Cardiac fibroblast (primary cell): ENCODE results near the gene WDR43.
A peak's percentile ranks its signal among the peaks of the same experiment; 100 is the strongest.

Experiments used
- DNase-seq, 2 donors: peaks; one replicate each; pipeline versions ENCODE4 v3.0.0 to v3.0.0-alpha.2; 2010; ENCODE audit warnings: low read depth in 2 of 2
- H3K4me3 ChIP-seq, 2 donors: replicated peaks in 1 of 2; 1 replicate in 1 of 2; 2 replicates in 1 of 2; pipeline ENCODE4 v1.5.1; 2011; ENCODE audit warnings: low read depth in 2 of 2, low read length in 2 of 2, mild to moderate bottlenecking in 2 of 2, moderate library complexity in 1 of 2
- TF ChIP-seq, protein P1 (sequence below): IDR thresholded peaks from one replicate; pipeline ENCODE4 v1.5.1; 2011; ENCODE audit warnings: low read depth, mild to moderate bottlenecking, low read length, inconsistent platforms

The WDR43 gene, protein sequence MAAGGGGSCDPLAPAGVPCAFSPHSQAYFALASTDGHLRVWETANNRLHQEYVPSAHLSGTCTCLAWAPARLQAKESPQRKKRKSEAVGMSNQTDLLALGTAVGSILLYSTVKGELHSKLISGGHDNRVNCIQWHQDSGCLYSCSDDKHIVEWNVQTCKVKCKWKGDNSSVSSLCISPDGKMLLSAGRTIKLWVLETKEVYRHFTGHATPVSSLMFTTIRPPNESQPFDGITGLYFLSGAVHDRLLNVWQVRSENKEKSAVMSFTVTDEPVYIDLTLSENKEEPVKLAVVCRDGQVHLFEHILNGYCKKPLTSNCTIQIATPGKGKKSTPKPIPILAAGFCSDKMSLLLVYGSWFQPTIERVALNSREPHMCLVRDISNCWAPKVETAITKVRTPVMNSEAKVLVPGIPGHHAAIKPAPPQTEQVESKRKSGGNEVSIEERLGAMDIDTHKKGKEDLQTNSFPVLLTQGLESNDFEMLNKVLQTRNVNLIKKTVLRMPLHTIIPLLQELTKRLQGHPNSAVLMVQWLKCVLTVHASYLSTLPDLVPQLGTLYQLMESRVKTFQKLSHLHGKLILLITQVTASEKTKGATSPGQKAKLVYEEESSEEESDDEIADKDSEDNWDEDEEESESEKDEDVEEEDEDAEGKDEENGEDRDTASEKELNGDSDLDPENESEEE

DNA sequence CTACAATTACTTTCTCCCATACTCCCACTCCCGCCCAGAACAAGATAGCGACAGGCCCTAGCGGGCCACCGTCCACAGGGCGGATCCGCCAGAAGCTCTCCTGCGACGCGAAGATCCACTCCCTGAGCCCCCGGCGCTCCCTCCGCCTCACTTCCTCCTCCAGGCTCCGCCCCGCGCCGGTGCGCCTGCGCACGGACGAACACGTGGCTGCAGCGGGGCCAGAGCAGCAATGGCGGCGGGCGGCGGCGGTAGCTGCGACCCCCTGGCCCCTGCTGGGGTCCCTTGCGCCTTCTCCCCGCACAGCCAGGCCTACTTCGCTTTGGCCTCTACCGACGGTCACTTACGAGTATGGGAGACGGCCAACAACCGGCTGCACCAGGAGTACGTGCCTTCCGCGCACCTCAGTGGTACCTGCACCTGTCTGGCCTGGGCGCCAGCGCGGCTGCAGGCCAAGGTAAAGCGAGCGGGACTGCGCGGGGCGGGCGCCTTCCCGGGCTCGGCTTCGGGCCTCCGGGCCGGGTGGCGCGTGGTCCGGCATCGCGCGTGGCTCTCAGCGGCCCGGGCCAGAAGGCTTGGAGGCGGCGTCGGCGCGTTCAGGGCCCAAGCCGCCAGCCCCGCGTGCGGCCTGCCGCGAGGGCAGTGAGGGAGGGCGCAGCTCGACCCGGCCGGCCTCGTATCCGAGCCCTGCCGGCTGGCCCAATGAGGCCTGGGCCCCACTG is at the start of gene WDR43:
TSS of gene WDR43 (plus strand) at position 198 of the 719 bp plus-strand sequence. CDS start at position 230, 32 bp downstream.
- TF ChIP-seq, protein P1, sequence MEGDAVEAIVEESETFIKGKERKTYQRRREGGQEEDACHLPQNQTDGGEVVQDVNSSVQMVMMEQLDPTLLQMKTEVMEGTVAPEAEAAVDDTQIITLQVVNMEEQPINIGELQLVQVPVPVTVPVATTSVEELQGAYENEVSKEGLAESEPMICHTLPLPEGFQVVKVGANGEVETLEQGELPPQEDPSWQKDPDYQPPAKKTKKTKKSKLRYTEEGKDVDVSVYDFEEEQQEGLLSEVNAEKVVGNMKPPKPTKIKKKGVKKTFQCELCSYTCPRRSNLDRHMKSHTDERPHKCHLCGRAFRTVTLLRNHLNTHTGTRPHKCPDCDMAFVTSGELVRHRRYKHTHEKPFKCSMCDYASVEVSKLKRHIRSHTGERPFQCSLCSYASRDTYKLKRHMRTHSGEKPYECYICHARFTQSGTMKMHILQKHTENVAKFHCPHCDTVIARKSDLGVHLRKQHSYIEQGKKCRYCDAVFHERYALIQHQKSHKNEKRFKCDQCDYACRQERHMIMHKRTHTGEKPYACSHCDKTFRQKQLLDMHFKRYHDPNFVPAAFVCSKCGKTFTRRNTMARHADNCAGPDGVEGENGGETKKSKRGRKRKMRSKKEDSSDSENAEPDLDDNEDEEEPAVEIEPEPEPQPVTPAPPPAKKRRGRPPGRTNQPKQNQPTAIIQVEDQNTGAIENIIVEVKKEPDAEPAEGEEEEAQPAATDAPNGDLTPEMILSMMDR, result no peak
- DNase-seq, result peak; percentile 99
- peak within 1 kb of the TSS; percentile 97 to 99 for H3K4me3 ChIP-seq

- H3K4me3 ChIP-seq, result no peak overlapping the region
- TF ChIP-seq, protein P1, result no peak
- DNase-seq, result peak in 1 of 2 donors; percentile 13
These were observed 39.3 kb upstream of the WDR43 start for GRCh38 chr2:28855193-28855592.

GRCh38 chr2:28855977-28856376 is 38.5 kb upstream of the WDR43 start:
- DNase-seq, result no peak
- TF ChIP-seq, protein P1, result no peak
- no peak overlapping the region for H3K4me3 ChIP-seq

DNA sequence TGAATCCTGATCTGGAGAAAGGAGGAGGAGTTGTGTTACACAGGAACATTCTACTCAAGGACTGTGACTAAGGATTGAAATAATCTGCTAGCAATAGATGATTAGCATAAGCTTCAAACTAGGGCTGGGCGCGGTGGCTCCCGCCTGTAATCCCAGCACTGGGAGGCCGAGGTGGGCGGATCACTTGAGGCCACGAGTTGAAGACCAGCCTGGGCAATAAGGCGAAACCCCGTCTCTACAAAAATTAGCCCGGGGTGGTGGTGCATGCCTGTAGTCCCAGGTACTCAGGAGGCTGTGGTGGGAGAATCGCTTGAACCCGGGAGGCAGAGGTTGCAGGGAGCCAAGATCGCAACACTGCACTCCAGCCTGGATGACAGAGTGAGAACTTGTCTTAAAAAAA is 25.9 kb upstream of the WDR43 start:
- TF ChIP-seq, protein P1, result no peak
- peak overlapping the region in 1 of 2 donors; percentile 91 for H3K4me3 ChIP-seq
- no peak for DNase-seq

DNA sequence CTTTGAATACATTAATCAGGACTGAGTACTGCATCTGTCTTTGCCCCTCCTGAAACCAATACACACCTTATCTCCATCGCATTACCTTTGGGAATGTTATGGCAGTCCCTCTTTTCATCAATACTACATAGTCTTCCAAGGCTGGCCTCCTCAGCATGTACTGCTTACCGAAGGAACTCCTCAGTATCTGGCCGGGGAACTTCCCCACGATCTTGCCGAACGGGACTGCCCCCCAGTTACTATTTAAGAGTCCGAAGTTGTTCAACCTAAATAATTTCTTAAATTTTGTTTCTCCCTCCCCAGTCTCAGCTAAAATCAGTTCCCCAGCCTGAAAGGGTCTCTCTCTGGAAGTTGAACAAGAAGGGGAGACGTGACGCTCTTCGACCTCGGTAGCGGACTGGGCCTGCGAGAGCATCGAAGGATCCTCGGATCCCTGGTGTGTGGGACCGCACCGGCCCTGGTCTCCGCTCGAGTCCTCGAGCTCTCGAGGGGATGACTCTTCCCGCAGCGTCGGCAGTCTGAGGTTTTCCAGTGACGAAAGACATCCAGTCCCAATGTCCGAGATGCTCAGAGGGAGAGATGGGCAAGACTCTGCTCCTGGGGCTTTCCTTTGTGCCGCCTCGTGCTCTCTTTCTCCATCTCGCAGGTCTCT is 24.8 kb upstream of the WDR43 start:
- DNase-seq, result no peak
- peak overlapping the region; percentile 91 for H3K4me3 ChIP-seq
- TF ChIP-seq, protein P1, result no peak

DNA sequence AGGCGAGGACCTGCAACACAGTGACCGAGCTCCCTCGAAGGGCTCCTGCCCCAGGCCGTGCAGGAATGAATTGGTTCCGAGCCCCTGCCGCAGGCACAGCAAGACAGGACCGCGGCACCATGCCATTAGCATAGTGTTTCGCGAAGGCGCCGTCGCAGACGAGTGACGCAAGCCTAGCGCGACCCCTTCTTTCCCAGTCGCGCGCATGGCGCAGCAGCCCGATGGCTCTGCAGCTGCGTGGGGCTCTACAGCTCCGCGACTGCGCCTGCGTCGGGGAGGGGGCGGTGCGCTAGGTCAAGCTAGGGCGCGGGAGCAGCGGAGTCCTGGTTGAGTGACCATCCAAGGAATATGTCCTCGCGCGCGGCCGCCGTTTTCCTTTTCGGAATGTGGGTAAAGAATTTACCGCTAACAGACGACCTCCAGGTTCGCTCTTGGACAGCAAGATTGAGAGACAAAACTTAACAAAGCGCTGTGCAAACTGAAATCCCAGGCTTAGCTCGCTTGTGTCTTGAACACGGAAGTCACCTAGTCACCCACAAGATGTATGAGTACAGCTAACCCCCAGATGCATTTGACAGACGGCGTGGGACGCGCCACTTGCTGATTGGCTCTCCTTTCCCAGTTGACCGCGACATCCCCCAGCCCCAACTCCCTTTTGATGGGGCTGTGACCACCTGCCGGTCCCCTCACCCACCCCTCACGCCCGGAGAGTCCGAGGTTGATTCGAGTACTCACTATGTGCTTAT is 24.1 kb upstream of the WDR43 start, which contains the start of gene TRMT61B:
TSS of gene TRMT61B (minus strand) at position 164 of the 746 bp plus-strand sequence. CDS start at position 132, 32 bp downstream.
- TF ChIP-seq, protein P1, result no peak
- DNase-seq, result peak; percentile 94 to 95
- H3K4me3 ChIP-seq, result peak within 1 kb of the TSS; percentile 91
